T-helper 17 cell (primary cell): ENCODE results near the gene KIF26B. TPM values are rescaled to one million over a fixed set of nuclear protein-coding genes. Genes with fewer than 3 reads are reported as not detected.

Source experiments
- ATAC-seq: fragments of 150-1000 bp; cut with Tn5 transposase; 2 replicates; pipeline ENCODE4 v1.10.0; 2021; ENCODE audit warnings: mild to moderate bottlenecking, moderate library complexity
- DNase-seq, 3 donors: peaks; one replicate each; pipeline versions ENCODE4 v3.0.0 to v3.0.0-alpha.2; 2020 to 2021
- H3K9me3 ChIP-seq: one replicate; pipeline ENCODE4 v1.7.0; 2013; ENCODE audit warnings: low read length, mild to moderate bottlenecking; ENCODE audit not compliant: control insufficient read depth, poor library complexity, severe bottlenecking
- H3K27ac Mint-ChIP-seq: one replicate; pipeline ENCODE4 v1.8.0; 2022; ENCODE audit warnings: mild to moderate bottlenecking, moderate library complexity, mixed read lengths
- H3K27me3 Mint-ChIP-seq: one replicate; pipeline ENCODE4 v1.8.0; 2022; ENCODE audit warnings: mixed read lengths
- H3K36me3 Mint-ChIP-seq: one replicate; pipeline ENCODE4 v1.8.0; 2022; ENCODE audit warnings: low read depth, mixed read lengths
- H3K4me1 Mint-ChIP-seq: one replicate; pipeline ENCODE4 v1.8.0; 2022; ENCODE audit warnings: mild to moderate bottlenecking, mixed read lengths
- H3K4me3 Mint-ChIP-seq: one replicate; pipeline ENCODE4 v1.8.0; 2022; ENCODE audit warnings: mild to moderate bottlenecking, moderate library complexity, mixed read lengths
- total RNA-seq, 4 donors: library from RNA in 2 of 4; stranded (reverse) in 2 of 4; gene quantifications; one replicate each; pipeline ENCODE4 v1.2.3 and lab custom pipeline; 2022 to 2026

The KIF26B gene
- total RNA-seq, 2 donors from 2014 or later: not detected

DNA sequence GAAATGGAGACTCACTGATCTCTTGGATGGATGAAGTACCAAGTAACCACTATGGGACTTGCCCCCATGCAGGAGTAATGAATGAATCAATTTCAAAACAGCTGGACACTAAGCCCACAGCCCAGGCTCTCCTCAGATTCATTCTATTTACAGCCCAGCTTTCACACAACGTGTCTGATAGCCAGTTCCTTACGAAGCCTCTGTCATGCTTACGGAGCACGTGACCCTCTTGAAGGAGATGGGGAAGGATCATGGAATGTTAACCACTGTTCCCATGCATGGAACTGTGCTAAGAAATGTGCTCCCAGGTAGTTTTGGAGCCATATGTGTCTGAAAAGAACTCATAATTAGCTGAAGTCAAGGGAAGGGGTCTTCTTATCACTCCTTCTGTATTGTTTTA lies 124.1 kb downstream of the KIF26B start:
- DNase-seq (no peak), ATAC-seq (no peak)
- Mint-ChIP-seq H3K27me3 (peaks cover 22% of the 10 kb centered on the region), H3K4me3 (no peak overlapping the region), H3K36me3 (no peaks in the 10 kb centered on the region), H3K4me1 (no peaks in the 10 kb centered on the region), H3K27ac (no peak overlapping the region)
- no peaks in the 10 kb centered on the region for H3K9me3 ChIP-seq

GRCh38 chr1:245279346-245279745 lies 124.6 kb downstream of the KIF26B start:
- Mint-ChIP-seq H3K27me3 (peaks cover 22% of the 10 kb centered on the region), H3K27ac (no peak overlapping the region), H3K36me3 (no peaks in the 10 kb centered on the region), H3K4me1 (no peaks in the 10 kb centered on the region), H3K4me3 (no peak overlapping the region)
- DNase-seq (no peak), ATAC-seq (no peak)
- H3K9me3 ChIP-seq: no peaks in the 10 kb centered on the region

GRCh38 chr1:245283001-245283400 lies 128.2 kb downstream of the KIF26B start:
- H3K4me1 Mint-ChIP-seq: no peaks in the 10 kb centered on the region
- ATAC-seq: no peak
- H3K27me3 Mint-ChIP-seq: peaks cover 8% of the 10 kb centered on the region
- no peaks in the 10 kb centered on the region for H3K9me3 ChIP-seq
- no peak for DNase-seq
- H3K36me3 Mint-ChIP-seq: no peaks in the 10 kb centered on the region
- no peak overlapping the region for H3K4me3 Mint-ChIP-seq
- H3K27ac Mint-ChIP-seq: no peak overlapping the region

DNA sequence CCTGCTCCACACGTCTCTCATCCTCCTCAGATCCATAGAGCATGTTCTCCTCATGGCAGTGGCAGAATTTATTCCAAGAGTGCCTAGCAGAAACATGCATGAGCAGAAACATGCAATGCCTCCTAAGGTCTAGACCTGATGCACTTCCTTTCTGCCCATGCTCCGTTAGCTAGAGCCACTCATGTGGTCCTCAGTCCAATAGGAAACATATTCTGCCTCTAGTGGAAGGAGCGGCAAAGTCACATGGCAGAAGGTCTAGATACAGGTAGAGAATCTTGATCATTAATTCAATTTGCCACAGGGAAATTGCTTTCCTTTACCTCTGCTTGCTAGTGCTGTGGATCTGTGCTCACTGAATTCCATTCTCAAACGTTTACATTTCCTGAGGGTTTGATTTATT lies 130.4 kb downstream of the KIF26B start:
- Mint-ChIP-seq H3K36me3 (no peaks in the 10 kb centered on the region), H3K4me1 (no peaks in the 10 kb centered on the region), H3K4me3 (no peak overlapping the region), H3K27me3 (peaks cover 7% of the 10 kb centered on the region), H3K27ac (no peak overlapping the region)
- DNase-seq (no peak), ATAC-seq (no peak)
- H3K9me3 ChIP-seq: no peaks in the 10 kb centered on the region

GRCh38 chr1:245288796-245289195 lies 134.0 kb downstream of the KIF26B start:
- DNase-seq (no peak), ATAC-seq (no peak)
- Mint-ChIP-seq H3K4me1 (no peaks in the 10 kb centered on the region), H3K36me3 (no peaks in the 10 kb centered on the region), H3K27me3 (peaks cover 15% of the 10 kb centered on the region), H3K27ac (no peak overlapping the region), H3K4me3 (no peak overlapping the region)
- no peaks in the 10 kb centered on the region for H3K9me3 ChIP-seq

DNA sequence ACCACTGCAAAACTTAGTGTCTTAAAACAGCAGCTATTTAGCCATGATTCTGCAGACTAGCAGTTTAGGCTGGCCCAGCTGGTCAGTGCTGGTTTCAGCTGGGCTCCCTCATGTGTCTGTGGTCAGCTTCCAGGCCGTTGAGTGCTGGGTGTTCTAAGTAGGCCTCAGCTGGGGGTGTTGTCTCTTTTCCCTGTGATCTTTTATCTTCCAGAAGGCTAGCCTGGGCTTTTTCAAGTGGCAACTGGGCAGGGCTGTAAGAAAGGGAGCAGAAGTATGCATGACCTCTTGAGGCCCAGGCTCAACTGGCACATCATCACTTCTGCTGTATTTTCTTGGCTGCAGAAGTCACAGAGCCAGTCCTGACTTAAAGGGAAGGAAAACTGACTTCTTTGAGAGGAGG lies 136.1 kb downstream of the KIF26B start:
- no peak for DNase-seq
- no peaks in the 10 kb centered on the region for H3K9me3 ChIP-seq
- Mint-ChIP-seq H3K36me3 (no peaks in the 10 kb centered on the region), H3K4me3 (no peak overlapping the region), H3K4me1 (no peaks in the 10 kb centered on the region), H3K27me3 (peaks cover 23% of the 10 kb centered on the region), H3K27ac (no peak overlapping the region)
- ATAC-seq: no peak

DNA sequence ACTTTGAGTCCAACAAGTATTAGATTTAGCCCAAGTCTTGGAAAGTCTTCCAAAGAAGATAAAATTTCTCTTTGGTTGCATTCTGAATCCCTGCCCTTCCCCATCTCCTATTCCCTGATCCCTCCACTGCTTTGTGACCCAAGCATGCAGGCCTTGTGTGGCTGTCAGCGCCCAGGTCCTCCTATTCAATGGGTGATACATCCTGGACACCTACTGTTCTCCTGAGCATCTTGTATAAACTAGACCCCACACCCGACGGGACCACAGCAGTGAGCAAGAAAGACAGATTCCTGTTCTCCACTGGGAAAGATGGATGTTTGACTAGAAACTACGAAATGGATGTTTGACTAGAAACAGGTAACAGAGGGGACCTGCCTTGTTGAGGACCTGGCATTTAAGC lies 136.6 kb downstream of the KIF26B start:
- no peaks in the 10 kb centered on the region for H3K36me3 Mint-ChIP-seq
- H3K27ac Mint-ChIP-seq: no peak overlapping the region
- no peak overlapping the region for H3K4me3 Mint-ChIP-seq
- H3K27me3 Mint-ChIP-seq: peaks cover 27% of the 10 kb centered on the region
- no peak for ATAC-seq
- no peaks in the 10 kb centered on the region for H3K9me3 ChIP-seq
- DNase-seq: no peak
- no peaks in the 10 kb centered on the region for H3K4me1 Mint-ChIP-seq

DNA sequence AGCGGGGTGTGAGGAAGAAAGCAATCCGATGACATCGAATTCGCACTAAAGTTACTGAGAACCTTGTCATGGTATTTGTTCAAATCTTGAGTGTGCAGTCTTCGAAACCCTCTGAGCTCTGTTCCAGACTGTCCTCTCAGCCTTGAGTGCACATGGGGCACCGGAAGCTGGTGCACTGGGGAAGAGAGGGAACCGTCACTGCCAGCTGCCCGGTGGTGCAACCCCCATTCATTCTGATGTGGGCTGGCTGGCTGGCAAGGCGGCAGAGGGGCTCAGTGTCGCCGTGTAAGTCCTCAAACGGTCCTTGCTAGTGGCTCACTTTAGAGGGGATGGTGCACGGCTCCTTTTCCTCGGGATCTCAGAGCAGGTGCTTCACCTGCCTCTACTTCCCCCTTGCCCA lies 137.4 kb downstream of the KIF26B start:
- ATAC-seq (no peak), DNase-seq (no peak)
- H3K36me3 Mint-ChIP-seq: no peaks in the 10 kb centered on the region
- H3K27ac Mint-ChIP-seq: no peak overlapping the region
- no peaks in the 10 kb centered on the region for H3K9me3 ChIP-seq
- H3K27me3 Mint-ChIP-seq: peaks cover 27% of the 10 kb centered on the region
- H3K4me1 Mint-ChIP-seq: no peaks in the 10 kb centered on the region
- no peak overlapping the region for H3K4me3 Mint-ChIP-seq

DNA sequence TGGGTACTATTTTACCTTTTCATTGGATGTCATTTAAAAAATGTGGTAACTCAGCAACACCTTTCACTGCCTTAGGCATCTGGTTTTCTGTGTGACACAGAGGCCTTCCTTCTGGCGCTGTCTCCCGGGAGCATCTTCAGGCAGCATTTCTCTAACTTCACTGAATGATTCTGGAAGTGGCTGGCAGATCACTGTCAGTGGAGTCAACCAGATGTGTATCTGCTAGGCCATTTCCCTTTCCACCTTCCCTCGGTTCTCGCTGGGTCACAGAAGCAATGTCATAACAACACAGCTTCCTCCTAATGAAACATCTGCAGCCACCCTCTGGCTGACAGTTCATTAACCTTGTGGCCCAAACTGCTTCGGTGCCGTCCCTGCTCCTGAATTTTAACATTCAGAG lies 137.8 kb downstream of the KIF26B start:
- DNase-seq: no peak
- Mint-ChIP-seq H3K27me3 (peaks cover 27% of the 10 kb centered on the region), H3K36me3 (no peaks in the 10 kb centered on the region), H3K27ac (no peak overlapping the region), H3K4me1 (no peaks in the 10 kb centered on the region), H3K4me3 (no peak overlapping the region)
- no peak for ATAC-seq
- H3K9me3 ChIP-seq: no peaks in the 10 kb centered on the region

GRCh38 chr1:245294020-245294419 lies 139.2 kb downstream of the KIF26B start:
- Mint-ChIP-seq H3K36me3 (no peaks in the 10 kb centered on the region), H3K27ac (no peak overlapping the region), H3K4me1 (no peaks in the 10 kb centered on the region), H3K27me3 (peaks cover 20% of the 10 kb centered on the region), H3K4me3 (no peak overlapping the region)
- ATAC-seq (no peak), DNase-seq (no peak)
- no peaks in the 10 kb centered on the region for H3K9me3 ChIP-seq

- H3K4me3 Mint-ChIP-seq: no peak overlapping the region
Measured at GRCh38 chr1:245298781-245299180, 144.0 kb downstream of the KIF26B start.

DNA sequence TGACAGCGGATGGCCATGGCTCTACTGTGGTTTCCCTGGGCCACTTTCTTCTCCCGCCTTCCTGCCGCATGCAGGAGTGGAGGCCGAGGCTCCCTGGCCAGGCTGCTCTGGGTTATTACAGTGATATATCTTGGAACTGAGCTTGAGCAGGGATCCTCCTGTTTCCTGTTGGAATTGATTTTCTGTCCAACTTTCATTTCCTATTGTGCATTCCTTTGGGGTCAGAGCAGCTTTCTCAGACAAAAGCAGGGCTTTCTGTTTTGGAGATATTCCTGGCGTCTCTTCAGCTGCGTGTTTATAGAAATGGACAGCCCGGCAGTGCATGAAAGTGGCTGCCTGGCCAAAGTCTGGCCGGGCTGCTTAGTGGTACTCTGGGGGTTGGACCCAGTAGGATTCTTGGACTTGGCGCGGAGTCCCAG lies 146.4 kb downstream of the KIF26B start:
- peaks cover 19% of the 10 kb centered on the region for H3K27me3 Mint-ChIP-seq
- H3K9me3 ChIP-seq: no peaks in the 10 kb centered on the region
- DNase-seq (no peak), ATAC-seq (no peak)
- H3K4me1 Mint-ChIP-seq: no peaks in the 10 kb centered on the region
- H3K4me3 Mint-ChIP-seq: no peak overlapping the region
- no peak overlapping the region for H3K27ac Mint-ChIP-seq
- no peaks in the 10 kb centered on the region for H3K36me3 Mint-ChIP-seq

More at GRCh38 chr1:245298781-245299180, 144.0 kb downstream of the KIF26B start:
- ATAC-seq: no peak
- no peaks in the 10 kb centered on the region for H3K9me3 ChIP-seq
- no peak overlapping the region for H3K27ac Mint-ChIP-seq
- H3K4me1 Mint-ChIP-seq: no peaks in the 10 kb centered on the region
- H3K27me3 Mint-ChIP-seq: peaks cover 31% of the 10 kb centered on the region
- no peak for DNase-seq
- H3K36me3 Mint-ChIP-seq: no peaks in the 10 kb centered on the region

DNA sequence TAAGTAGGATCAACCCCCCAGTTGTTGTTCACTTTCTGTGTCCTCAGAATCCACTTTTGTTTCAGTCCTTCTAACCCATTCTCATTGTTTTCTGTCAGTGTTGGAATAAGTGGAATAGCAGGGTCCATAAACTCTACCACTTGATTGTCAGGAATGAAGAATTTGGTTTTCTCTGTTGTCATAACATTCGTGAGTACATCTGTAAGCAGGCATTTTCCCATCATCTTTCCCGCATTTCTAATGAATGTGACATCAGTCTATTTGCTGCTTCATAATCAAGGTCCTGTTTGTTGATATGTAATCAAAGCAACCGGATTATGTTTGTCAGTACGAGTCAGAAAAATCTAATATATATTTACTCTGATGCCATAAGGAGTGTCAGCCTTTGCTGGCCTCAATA lies 147.1 kb downstream of the KIF26B start:
- H3K9me3 ChIP-seq: no peaks in the 10 kb centered on the region
- H3K27me3 Mint-ChIP-seq: peaks cover 19% of the 10 kb centered on the region
- H3K27ac Mint-ChIP-seq: no peak overlapping the region
- ATAC-seq (no peak), DNase-seq (no peak)
- no peaks in the 10 kb centered on the region for H3K36me3 Mint-ChIP-seq
- H3K4me1 Mint-ChIP-seq: no peaks in the 10 kb centered on the region
- no peak overlapping the region for H3K4me3 Mint-ChIP-seq

GRCh38 chr1:245304698-245305097 lies 149.9 kb downstream of the KIF26B start:
- Mint-ChIP-seq H3K4me1 (no peaks in the 10 kb centered on the region), H3K27ac (no peak overlapping the region), H3K36me3 (no peaks in the 10 kb centered on the region), H3K4me3 (no peak overlapping the region), H3K27me3 (peaks cover 19% of the 10 kb centered on the region)
- ATAC-seq (no peak), DNase-seq (no peak)
- no peaks in the 10 kb centered on the region for H3K9me3 ChIP-seq

- Mint-ChIP-seq H3K27ac (no peak overlapping the region), H3K4me3 (no peak overlapping the region), H3K4me1 (peaks cover 5% of the 10 kb centered on the region), H3K36me3 (peaks cover 2% of the 10 kb centered on the region), H3K27me3 (peaks cover 19% of the 10 kb centered on the region)
- ATAC-seq: no peak
- DNase-seq: no peak
- no peaks in the 10 kb centered on the region for H3K9me3 ChIP-seq
Measured at GRCh38 chr1:245306020-245306419, 151.2 kb downstream of the KIF26B start.
